K562 (cell line): ENCODE results near the gene VWA7. TPM values are rescaled to one million over a fixed set of nuclear protein-coding genes. Genes with fewer than 3 reads are reported as not detected.
A peak's percentile ranks its signal among the peaks of the same experiment; 100 is the strongest.

ENCODE experiments used
- CBFB ChIP-seq: sonication (generic); formaldehyde crosslinking; IDR thresholded peaks from 2 replicates; pipeline ENCODE4 v1.4.0; 2020; ENCODE audit warnings: mild to moderate bottlenecking, missing genetic modification reagents
- CHCHD3 ChIP-seq: fragments of 250-450 bp; sonication (Bioruptor Pico); IDR thresholded peaks from 2 replicates; pipeline ENCODE4 v2.1.2; 2022; ENCODE audit warnings: mild to moderate bottlenecking
- CTCFL ChIP-seq: IDR thresholded peaks from 2 replicates; pipeline ENCODE4 v1.6.1; 2011; ENCODE audit warnings: borderline replicate concordance, low read depth, mild to moderate bottlenecking, moderate library complexity, low read length; ENCODE audit not compliant: insufficient read depth, poor library complexity, severe bottlenecking
- DNMT1 ChIP-seq: fragments of 450-650 bp; IDR thresholded peaks from 2 replicates; pipeline ENCODE4 v1.6.1; 2016; ENCODE audit warnings: antibody characterized with exemption, mild to moderate bottlenecking
- ELK1 ChIP-seq: sonication (generic); formaldehyde crosslinking; IDR thresholded peaks from 2 replicates; pipeline ENCODE4 v1.8.1; 2022; ENCODE audit warnings: missing genetic modification reagents
- FIP1L1 ChIP-seq: fragments of 200-400 bp; formaldehyde crosslinking; IDR thresholded peaks from 2 replicates; pipeline ENCODE4 v1.6.1; 2018; ENCODE audit warnings: mild to moderate bottlenecking, low read depth, low read length; ENCODE audit not compliant: poor library complexity, severe bottlenecking
- HDAC3 ChIP-seq: fragments of 450-650 bp; IDR thresholded peaks from 2 replicates; pipeline ENCODE4 v1.6.1; 2018; ENCODE audit warnings: borderline replicate concordance, mild to moderate bottlenecking, moderate library complexity; ENCODE audit not compliant: partially characterized antibody
- HMG20A ChIP-seq: fragments of 450-650 bp; formaldehyde crosslinking; conservative IDR thresholded peaks from 2 replicates; pipeline ENCODE4 v1.4.0; 2020; ENCODE audit warnings: mild to moderate bottlenecking, mixed read lengths
- HNRNPLL ChIP-seq: fragments of 200-400 bp; formaldehyde crosslinking; IDR thresholded peaks from 2 replicates; pipeline ENCODE4 v1.6.1; 2017; ENCODE audit warnings: low read length, low read depth, mild to moderate bottlenecking; ENCODE audit not compliant: poor library complexity, severe bottlenecking
- ILK ChIP-seq: fragments of 450-650 bp; IDR thresholded peaks from 2 replicates; pipeline ENCODE4 v1.6.1; 2016; ENCODE audit warnings: missing genetic modification characterization, low read depth, mild to moderate bottlenecking, missing compliant biosample characterization, moderate library complexity, borderline replicate concordance
- JUND ChIP-seq, 2 experiments: IDR thresholded peaks; 2 replicates in 1 of 2; 3 replicates in 1 of 2; pipeline ENCODE4 v1.6.1; 2011; ENCODE audit warnings: borderline replicate concordance in 2 of 2, low read depth in 2 of 2, low read length in 2 of 2, improper control_type of control experiment in 1 of 2, missing biosample characterization in 1 of 2, missing genetic modification characterization in 1 of 2, missing genetic modification reagents in 1 of 2
- MAFG ChIP-seq: fragments of 450-650 bp; conservative IDR thresholded peaks from 2 replicates; pipeline ENCODE4 v1.6.1; 2016; ENCODE audit warnings: missing genetic modification characterization, missing compliant biosample characterization
- MYC ChIP-seq, 2 experiments: fragments of 250-450 bp in 1 of 2; sonication (Bioruptor Pico) in 1 of 2; IDR thresholded peaks; 2 replicates each; pipeline versions ENCODE4 v1.5.1 to v1.6.1; 2012 to 2021; ENCODE audit warnings: low read depth in 2 of 2, borderline replicate concordance in 1 of 2, improper control_type of control experiment in 1 of 2, low read length in 1 of 2, mild to moderate bottlenecking in 1 of 2, moderate library complexity in 1 of 2
- POU5F1 ChIP-seq: fragments of 150-350 bp; IDR thresholded peaks from 2 replicates; pipeline ENCODE4 v1.6.1; 2014; ENCODE audit warnings: borderline replicate concordance, low read length, low read depth, mild to moderate bottlenecking; ENCODE audit not compliant: partially characterized antibody
- PREB ChIP-seq: sonication (generic); formaldehyde crosslinking; IDR thresholded peaks from 2 replicates; pipeline ENCODE4 v1.8.1; 2023; ENCODE audit warnings: mild to moderate bottlenecking, missing genetic modification reagents
- SRSF1 ChIP-seq: fragments of 200-400 bp; formaldehyde crosslinking; IDR thresholded peaks from 2 replicates; pipeline ENCODE4 v1.6.1; 2017; ENCODE audit warnings: mild to moderate bottlenecking, low read depth, low read length, moderate library complexity
- SRSF9 ChIP-seq: fragments of 200-400 bp; formaldehyde crosslinking; IDR thresholded peaks from 2 replicates; pipeline ENCODE4 v1.6.1; 2017; ENCODE audit warnings: low read depth, low read length, borderline replicate concordance
- SUPT5H ChIP-seq: fragments of 450-650 bp; IDR thresholded peaks from 2 replicates; pipeline ENCODE4 v1.6.1; 2016
- XRCC3 ChIP-seq: fragments of 450-650 bp; IDR thresholded peaks from 2 replicates; pipeline ENCODE4 v1.6.1; 2017; ENCODE audit warnings: mild to moderate bottlenecking, moderate library complexity
- ZNF699 ChIP-seq: fragments of 250-450 bp; sonication (Bioruptor Pico); IDR thresholded peaks from 2 replicates; pipeline ENCODE4 v1.8.0; 2021; ENCODE audit warnings: mild to moderate bottlenecking, moderate library complexity; ENCODE audit not compliant: insufficient replicate concordance
- polyA plus RNA-seq, 8 experiments: library from polyadenylated mRNA; depleted of rRNA in 4 of 8; stranded (reverse) in 5 of 8; unstranded in 3 of 8; fragments of >200 nt; fragmentation: Nextera tagmentation in 2 of 8; fragmentation: Illumina TruSeq in 1 of 8; extraction: Ambion mirVana in 2 of 8; extraction: Trizol in 1 of 8; gene quantifications; 2 replicates each; pipeline versions ENCODE4 v1.2.1 to v1.2.3, GENCODE V29; 2011 to 2014; ENCODE audit warnings: inconsistent platforms in 1 of 8, missing spikeins in 1 of 8
- total RNA-seq, 7 experiments: library from RNA; depleted of rRNA in 6 of 7; stranded (reverse); fragments of >200 nt in 6 of 7; fragmentation: Illumina TruSeq in 2 of 7; extraction: Trizol in 2 of 7; gene quantifications; 2 replicates each; pipeline versions ENCODE4 v1.2.1 to v1.2.3, GENCODE V29; 2011 to 2021; ENCODE audit warnings: low replicate concordance in 1 of 7

VWA7 gene
- total and polyA plus RNA-seq, 9 of the 15 experiments (the other 6 are each of a cell fraction or from before 2014, with no cell fraction given), result 0.18 to 2.9 (median 0.95) TPM

- TF ChIP-seq ILK (tag) (no peak), MAFG (tag) (no peak), ELK1 (CRISPR knock-in tag) (no peak), MYC (IDR thresholded peaks at IDR 0.05; ENCODE audit: low read depth, low read length) (peak; percentile 9; the same call in 1 of the 2 replicates), MYC (CRISPR knock-in tag; IDR thresholded peaks at IDR 0.05; ENCODE audit: borderline replicate concordance, low read depth) (no peak), CBFB (CRISPR knock-in tag) (no peak), ZNF699 (no peak), SRSF1 (no peak), SUPT5H (peak; percentile 38; the same call in 1 of the 2 replicates), JUND (IDR thresholded peaks at IDR 0.05; ENCODE audit: borderline replicate concordance, low read depth, low read length) (no peak), JUND (tag; IDR thresholded peaks at IDR 0.05; ENCODE audit: borderline replicate concordance, low read depth, low read length) (no peak), HNRNPLL (no peak), DNMT1 (no peak), SRSF9 (no peak), CHCHD3 (CRISPR knock-in tag) (no peak), XRCC3 (no peak), HMG20A (CRISPR knock-in tag) (no peak), POU5F1 (no peak), PREB (no peak), FIP1L1 (peak; percentile 33), HDAC3 (no peak), CTCFL (no peak)
Observed at GRCh38 chr6:31727717-31728671, 49.1 kb downstream of the VWA7 start (continued).
